H1 (cell line): ENCODE results near the gene POLR3A. TPM values are rescaled to one million over a fixed set of nuclear protein-coding genes. Genes with fewer than 3 reads are reported as not detected.

Experiments
- E2F6 ChIP-seq: IDR thresholded peaks from 2 replicates; pipeline ENCODE4 v1.6.1; 2012; ENCODE audit warnings: inconsistent platforms
- polyA plus RNA-seq, 7 experiments: library from polyadenylated mRNA; depleted of rRNA in 3 of 7; stranded (reverse) in 5 of 7; unstranded in 2 of 7; fragments of >200 nt in 5 of 7; fragments of 200-250 nt in 2 of 7; gene quantifications; 1 replicate in 5 of 7; 2 replicates in 1 of 7; 4 replicates in 1 of 7; pipeline versions ENCODE4 v1.2.1 to v1.2.3, GENCODE V29; 2011 to 2013; ENCODE audit warnings: missing spikeins in 2 of 7, mixed read lengths in 2 of 7
- total RNA-seq: library from RNA; stranded (reverse); fragmentation: NEBNext Ultra II Directional; extraction: Animal tissue kit (Norgen Biotek cat#: 25700); gene quantifications from 2 replicates; pipeline ENCODE4 v1.2.1, GENCODE V29; 2021

The POLR3A gene
- total and polyA plus RNA-seq, 2 of the 8 experiments (the other 6 are each of a cell fraction or from before 2014, with no cell fraction given), result 11.3 to 38.6 TPM

- TF ChIP-seq E2F6, result no peak
Observed at GRCh38 chr10:78039743-78040142, 10.4 kb upstream of the POLR3A start (continued).
